DND-41 (cell line): ENCODE data around the gene BLM.

Source experiments
- ATAC-seq: fragments of 200-7000 bp; cut with Tn5 transposase; 3 replicates; pipeline ENCODE4 v1.9.1; 2021; ENCODE audit warnings: low read depth; ENCODE audit not compliant: insufficient read depth
- DNase-seq: peaks from one replicate; pipeline ENCODE4 v3.0.0-alpha.2; 2020
- H2AFZ ChIP-seq: 2 replicates; pipeline ENCODE4 v1.6.0; 2012; ENCODE audit warnings: low read depth, low read length
- H3K27ac ChIP-seq: 2 replicates; pipeline ENCODE4 v1.5.1; 2012; ENCODE audit warnings: low read length, inconsistent platforms
- H3K27me3 ChIP-seq: fragments of 200-600 bp; sonication (generic); 2 replicates; pipeline ENCODE4 v1.6.0; 2012; ENCODE audit warnings: low read length, mild to moderate bottlenecking, inconsistent platforms; ENCODE audit not compliant: insufficient read depth, poor library complexity
- H3K36me3 ChIP-seq: 2 replicates; pipeline ENCODE4 v1.5.1; 2012; ENCODE audit warnings: low read length, inconsistent platforms; ENCODE audit not compliant: insufficient read depth
- H3K4me1 ChIP-seq: 2 replicates; pipeline ENCODE4 v1.5.1; 2012; ENCODE audit warnings: mild to moderate bottlenecking, low read length; ENCODE audit not compliant: insufficient read depth
- H3K4me2 ChIP-seq: 2 replicates; pipeline ENCODE4 v1.6.0; 2012; ENCODE audit warnings: mild to moderate bottlenecking, moderate library complexity, low read length, inconsistent platforms; ENCODE audit not compliant: insufficient read depth
- H3K4me3 ChIP-seq, 2 experiments: fragments of 200-600 bp in 1 of 2; shearing (Covaris generic) in 1 of 2; 2 replicates each; pipeline ENCODE4 v1.5.1; 2012 to 2016; ENCODE audit warnings: inconsistent platforms in 2 of 2, low read length in 2 of 2, mild to moderate bottlenecking in 2 of 2, low read depth in 1 of 2, moderate library complexity in 1 of 2
- H3K79me2 ChIP-seq: 2 replicates; pipeline ENCODE4 v1.6.0; 2012; ENCODE audit warnings: low read length, inconsistent platforms; ENCODE audit not compliant: insufficient read depth
- H3K9ac ChIP-seq: 2 replicates; pipeline ENCODE4 v1.6.0; 2012; ENCODE audit warnings: low read depth, mild to moderate bottlenecking, inconsistent platforms, low read length, moderate library complexity
- H3K9me3 ChIP-seq: 2 replicates; pipeline ENCODE4 v1.5.1; 2012; ENCODE audit warnings: low read length, moderate library complexity, mild to moderate bottlenecking, inconsistent platforms; ENCODE audit not compliant: insufficient read depth, severe bottlenecking
- H4K20me1 ChIP-seq: 2 replicates; pipeline ENCODE4 v1.6.0; 2012; ENCODE audit warnings: low read length; ENCODE audit not compliant: insufficient read depth
- EZH2 ChIP-seq: IDR thresholded peaks from 3 replicates; pipeline ENCODE4 v1.6.1; 2012; ENCODE audit warnings: borderline replicate concordance, low read depth, mild to moderate bottlenecking, moderate library complexity, low read length, inconsistent platforms; ENCODE audit not compliant: severe bottlenecking
- TF ChIP-seq, protein P1 (sequence below): IDR thresholded peaks from 2 replicates; pipeline ENCODE4 v1.5.1; 2012; ENCODE audit warnings: borderline replicate concordance, low read length, moderate library complexity, mild to moderate bottlenecking; ENCODE audit not compliant: poor library complexity, severe bottlenecking; ENCODE audit errors: extremely low read depth

The BLM gene

DNA sequence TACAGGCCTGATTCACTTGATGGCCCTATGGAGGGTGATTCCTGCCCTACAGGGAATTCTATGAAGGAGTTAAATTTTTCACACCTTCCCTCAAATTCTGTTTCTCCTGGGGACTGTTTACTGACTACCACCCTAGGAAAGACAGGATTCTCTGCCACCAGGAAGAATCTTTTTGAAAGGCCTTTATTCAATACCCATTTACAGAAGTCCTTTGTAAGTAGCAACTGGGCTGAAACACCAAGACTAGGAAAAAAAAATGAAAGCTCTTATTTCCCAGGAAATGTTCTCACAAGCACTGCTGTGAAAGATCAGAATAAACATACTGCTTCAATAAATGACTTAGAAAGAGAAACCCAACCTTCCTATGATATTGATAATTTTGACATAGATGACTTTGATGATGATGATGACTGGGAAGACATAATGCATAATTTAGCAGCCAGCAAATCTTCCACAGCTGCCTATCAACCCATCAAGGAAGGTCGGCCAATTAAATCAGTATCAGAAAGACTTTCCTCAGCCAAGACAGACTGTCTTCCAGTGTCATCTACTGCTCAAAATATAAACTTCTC, 43.6 kb downstream of the BLM start:
- Histone ChIP-seq H3K79me2 (no peaks in the 10 kb centered on the region), H3K9ac (no peak overlapping the region), H3K4me1 (no peaks in the 10 kb centered on the region), H3K4me2 (no peak overlapping the region), H4K20me1 (no peaks in the 10 kb centered on the region), H3K27me3 (no peaks in the 10 kb centered on the region), H3K36me3 (peaks cover 87% of the 10 kb centered on the region), H3K4me3 (no peak overlapping the region), H3K27ac (no peak overlapping the region), H3K9me3 (no peaks in the 10 kb centered on the region), H2AFZ (no peak overlapping the region)
- DNase-seq, result no peak
- no peak for TF ChIP-seq EZH2
- TF ChIP-seq, protein P1, sequence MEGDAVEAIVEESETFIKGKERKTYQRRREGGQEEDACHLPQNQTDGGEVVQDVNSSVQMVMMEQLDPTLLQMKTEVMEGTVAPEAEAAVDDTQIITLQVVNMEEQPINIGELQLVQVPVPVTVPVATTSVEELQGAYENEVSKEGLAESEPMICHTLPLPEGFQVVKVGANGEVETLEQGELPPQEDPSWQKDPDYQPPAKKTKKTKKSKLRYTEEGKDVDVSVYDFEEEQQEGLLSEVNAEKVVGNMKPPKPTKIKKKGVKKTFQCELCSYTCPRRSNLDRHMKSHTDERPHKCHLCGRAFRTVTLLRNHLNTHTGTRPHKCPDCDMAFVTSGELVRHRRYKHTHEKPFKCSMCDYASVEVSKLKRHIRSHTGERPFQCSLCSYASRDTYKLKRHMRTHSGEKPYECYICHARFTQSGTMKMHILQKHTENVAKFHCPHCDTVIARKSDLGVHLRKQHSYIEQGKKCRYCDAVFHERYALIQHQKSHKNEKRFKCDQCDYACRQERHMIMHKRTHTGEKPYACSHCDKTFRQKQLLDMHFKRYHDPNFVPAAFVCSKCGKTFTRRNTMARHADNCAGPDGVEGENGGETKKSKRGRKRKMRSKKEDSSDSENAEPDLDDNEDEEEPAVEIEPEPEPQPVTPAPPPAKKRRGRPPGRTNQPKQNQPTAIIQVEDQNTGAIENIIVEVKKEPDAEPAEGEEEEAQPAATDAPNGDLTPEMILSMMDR, result no peak
- no peak for ATAC-seq

DNA sequence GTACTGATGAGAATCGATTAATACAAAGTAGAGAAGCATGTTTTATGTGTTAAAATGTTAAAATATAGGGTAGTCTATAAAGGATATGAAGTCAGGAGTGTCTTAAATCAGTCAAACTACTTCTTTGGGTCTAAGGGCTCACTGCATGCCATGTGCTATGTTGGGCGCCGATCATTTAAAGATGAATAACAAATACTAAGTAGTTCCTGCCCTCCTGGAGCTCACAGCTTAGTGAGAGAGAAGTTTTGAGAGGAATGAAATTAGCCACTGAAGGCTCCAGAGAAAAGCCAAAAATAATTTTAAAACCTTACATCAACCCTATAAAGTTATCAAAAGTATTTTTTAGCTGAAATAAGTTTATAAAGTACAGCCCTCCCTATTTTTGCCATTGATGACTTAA, 44.5 kb downstream of the BLM start:
- no peaks in the 10 kb centered on the region for H3K27me3 ChIP-seq
- H3K4me1 ChIP-seq, result no peaks in the 10 kb centered on the region
- H2AFZ ChIP-seq, result no peak overlapping the region
- H4K20me1 ChIP-seq, result no peaks in the 10 kb centered on the region
- no peak overlapping the region for H3K4me2 ChIP-seq
- no peak overlapping the region for H3K27ac ChIP-seq
- H3K79me2 ChIP-seq, result no peaks in the 10 kb centered on the region
- DNase-seq (no peak), ATAC-seq (no peak)
- no peak overlapping the region for H3K9ac ChIP-seq
- TF ChIP-seq EZH2, result no peak
- TF ChIP-seq, protein P1, result no peak
- no peaks in the 10 kb centered on the region for H3K9me3 ChIP-seq
- no peak overlapping the region for H3K4me3 ChIP-seq
- H3K36me3 ChIP-seq, result peaks cover 86% of the 10 kb centered on the region

DNA sequence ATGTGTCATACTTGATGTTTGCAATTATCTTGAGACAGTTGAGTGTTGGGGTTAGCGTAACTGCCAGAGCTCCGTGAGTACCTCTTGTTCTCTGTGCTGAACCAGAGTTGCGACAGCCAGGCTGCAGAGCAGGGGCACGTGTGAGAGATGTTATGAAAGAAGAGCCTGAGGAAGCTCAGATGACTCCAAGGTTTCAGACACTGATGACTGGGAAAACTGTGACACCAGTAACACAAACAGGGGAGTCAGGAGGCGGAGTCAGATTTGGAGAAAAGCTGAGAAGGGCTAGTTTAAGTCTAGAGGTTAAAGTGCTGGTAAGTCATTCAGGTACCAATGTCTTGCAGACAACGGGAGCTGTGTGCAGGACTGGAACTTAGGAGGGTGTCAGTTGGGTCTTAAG, 45.0 kb downstream of the BLM start:
- no peak for DNase-seq
- H3K4me2 ChIP-seq, result no peak overlapping the region
- no peaks in the 10 kb centered on the region for H3K4me1 ChIP-seq
- no peak for TF ChIP-seq EZH2
- TF ChIP-seq, protein P1, result no peak
- no peak for ATAC-seq
- no peak overlapping the region for H3K27ac ChIP-seq
- no peak overlapping the region for H3K4me3 ChIP-seq
- no peak overlapping the region for H2AFZ ChIP-seq
- no peaks in the 10 kb centered on the region for H3K27me3 ChIP-seq
- H3K36me3 ChIP-seq, result peaks cover 84% of the 10 kb centered on the region
- no peaks in the 10 kb centered on the region for H3K79me2 ChIP-seq
- H3K9me3 ChIP-seq, result no peaks in the 10 kb centered on the region
- no peaks in the 10 kb centered on the region for H4K20me1 ChIP-seq
- H3K9ac ChIP-seq, result no peak overlapping the region
